GM23338 (cell line): ENCODE measurements around the gene BEND7. TPM values are rescaled to one million over a fixed set of nuclear protein-coding genes. Genes with fewer than 3 reads are reported as not detected.
A peak's percentile ranks its signal among the peaks of the same experiment; 100 is the strongest.

Experiments used
- ATAC-seq: fragments of 200-7000 bp; cut with Tn5 transposase; 3 replicates; pipeline ENCODE4 v1.9.1; 2020
- DNase-seq: peaks from one replicate; pipeline ENCODE4 v3.0.0-alpha.2; 2015; ENCODE audit warnings: low spot score
- H2AFZ ChIP-seq: fragments of 200-600 bp; sonication (generic); 2 replicates; pipeline ENCODE4 v1.8.0; 2016; ENCODE audit warnings: antibody characterized with exemption, mild to moderate bottlenecking, moderate library complexity
- H3F3A ChIP-seq: fragments of 200-600 bp; sonication (generic); replicated peaks from 2 replicates; pipeline ENCODE4 v1.8.0; 2017; ENCODE audit warnings: antibody characterized with exemption, mixed run types, low read depth
- H3K27ac ChIP-seq: fragments of 200-600 bp; sonication (generic); 2 replicates; pipeline ENCODE4 v1.6.1; 2016; ENCODE audit warnings: low read depth
- H3K27me3 ChIP-seq: fragments of 200-600 bp; sonication (generic); 2 replicates; pipeline ENCODE4 v1.8.0; 2016; ENCODE audit warnings: mild to moderate bottlenecking, mixed run types, moderate library complexity; ENCODE audit not compliant: insufficient read depth
- H3K36me3 ChIP-seq: fragments of 200-600 bp; sonication (generic); 2 replicates; pipeline ENCODE4 v1.8.0; 2016; ENCODE audit warnings: mild to moderate bottlenecking; ENCODE audit not compliant: insufficient read depth
- H3K4me1 ChIP-seq: fragments of 200-600 bp; sonication (generic); 2 replicates; pipeline ENCODE4 v1.8.0; 2016; ENCODE audit warnings: mild to moderate bottlenecking, moderate library complexity; ENCODE audit not compliant: insufficient read depth
- H3K4me2 ChIP-seq: fragments of 200-600 bp; sonication (generic); 2 replicates; pipeline ENCODE4 v1.7.1; 2017; ENCODE audit warnings: mixed run types
- H3K4me3 ChIP-seq: fragments of 200-600 bp; sonication (generic); 2 replicates; pipeline ENCODE4 v1.6.1; 2016; ENCODE audit warnings: mixed run types
- H3K79me2 ChIP-seq: fragments of 200-600 bp; sonication (generic); replicated peaks from 2 replicates; pipeline ENCODE4 v1.8.0; 2017; ENCODE audit warnings: mild to moderate bottlenecking; ENCODE audit not compliant: insufficient read depth
- H3K9me2 ChIP-seq: fragments of 200-600 bp; sonication (generic); 2 replicates; pipeline ENCODE4 v1.8.0; 2017; ENCODE audit not compliant: insufficient read depth
- H4K20me1 ChIP-seq: fragments of 200-600 bp; sonication (generic); replicated peaks from 2 replicates; pipeline ENCODE4 v1.8.0; 2017; ENCODE audit warnings: mild to moderate bottlenecking; ENCODE audit not compliant: insufficient read depth
- H3K27ac Mint-ChIP-seq: 2 replicates; pipeline ENCODE4 v1.8.0; 2020; ENCODE audit warnings: inconsistent platforms, mild to moderate bottlenecking, moderate library complexity, mixed read lengths
- H3K27me3 Mint-ChIP-seq: 3 replicates; pipeline ENCODE4 v1.8.0; 2022; ENCODE audit warnings: low read depth, mild to moderate bottlenecking, moderate library complexity, mixed read lengths, inconsistent platforms; ENCODE audit not compliant: insufficient read depth, poor library complexity
- H3K36me3 Mint-ChIP-seq: 3 replicates; pipeline ENCODE4 v1.8.0; 2021; ENCODE audit warnings: low read depth, mild to moderate bottlenecking, inconsistent platforms, moderate library complexity, mixed read lengths
- H3K4me1 Mint-ChIP-seq: 3 replicates; pipeline ENCODE4 v1.8.0; 2020; ENCODE audit warnings: mild to moderate bottlenecking, inconsistent platforms, mixed read lengths
- H3K4me3 Mint-ChIP-seq: 3 replicates; pipeline ENCODE4 v1.8.0; 2021; ENCODE audit warnings: moderate library complexity, mild to moderate bottlenecking, inconsistent platforms, mixed read lengths
- H3K9me3 Mint-ChIP-seq: 3 replicates; pipeline ENCODE4 v1.8.0; 2020; ENCODE audit warnings: moderate library complexity, mild to moderate bottlenecking, inconsistent platforms, mixed read lengths
- EZH2 ChIP-seq: fragments of 200-600 bp; sonication (generic); IDR thresholded peaks from one replicate; pipeline ENCODE4 v1.8.0; 2017; ENCODE audit warnings: antibody characterized with exemption, mild to moderate bottlenecking, low read depth; ENCODE audit not compliant: unreplicated experiment
- EZH2phosphoT487 ChIP-seq: fragments of 200-600 bp; sonication (generic); IDR thresholded peaks from one replicate; pipeline ENCODE4 v1.8.1; 2018; ENCODE audit warnings: antibody characterized with exemption; ENCODE audit not compliant: unreplicated experiment
- JUNB ChIP-seq: IDR thresholded peaks from one replicate; pipeline ENCODE4 v1.6.1; 2016; ENCODE audit warnings: antibody characterized with exemption; ENCODE audit not compliant: unreplicated experiment
- polyA plus RNA-seq: library from polyadenylated mRNA; unstranded; fragments of >200 nt; fragmentation: Nextera tagmentation; extraction: Ambion mirVana; gene quantifications from 2 replicates; pipeline ENCODE4 v1.2.1, GENCODE V29; 2016
- total RNA-seq: library from RNA; depleted of rRNA; stranded (reverse); fragments of >200 nt; shearing (Covaris generic); gene quantifications from 2 replicates; pipeline ENCODE4 v1.2.3, GENCODE V29; 2014
- TF ChIP-seq, protein P1 (sequence below), 2 experiments: fragments of 200-600 bp in 1 of 2; sonication (generic) in 1 of 2; conservative IDR thresholded peaks; 2 replicates each; pipeline versions ENCODE4 v1.5.1 to v1.6.1; 2016 to 2017; ENCODE audit warnings: antibody characterized with exemption in 2 of 2, low read depth in 2 of 2, mild to moderate bottlenecking in 2 of 2, moderate library complexity in 1 of 2
- TF ChIP-seq, protein P2 (sequence below): IDR thresholded peaks from one replicate; pipeline ENCODE4 v1.6.1; 2018; ENCODE audit warnings: antibody characterized with exemption; ENCODE audit not compliant: unreplicated experiment
- TF ChIP-seq, protein P3 (sequence below): fragments of 250-450 bp; sonication (Bioruptor Pico); IDR thresholded peaks from 2 replicates; pipeline ENCODE4 v1.5.0; 2020; ENCODE audit warnings: mild to moderate bottlenecking, moderate library complexity

BEND7 gene
- total and polyA plus RNA-seq, 2 experiments from 2014 or later = 3.1 to 9.6 TPM

DNA sequence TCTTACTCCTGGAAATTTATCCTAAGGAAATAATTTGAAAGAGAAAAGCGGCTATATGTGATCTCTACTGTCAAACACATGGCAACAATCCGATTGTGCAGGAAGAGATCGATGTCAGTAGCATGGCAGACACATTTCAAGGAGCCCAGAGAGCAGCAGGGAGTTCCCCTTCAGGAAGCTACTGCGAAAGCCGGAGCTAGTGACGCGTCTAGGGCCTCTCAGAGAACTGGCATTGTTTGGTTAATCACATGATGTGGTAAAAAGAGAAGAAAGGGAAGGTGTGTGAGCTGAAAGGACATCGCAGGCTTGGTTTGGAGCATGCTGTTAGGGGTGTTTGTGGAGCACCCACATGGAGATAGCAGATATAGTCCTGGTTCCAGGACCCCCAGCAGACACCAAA lies 74.9 kb downstream of the BEND7 start:
- no peak overlapping the region for H3K27ac ChIP-seq
- Mint-ChIP-seq H3K27me3 (peaks cover 12% of the 10 kb centered on the region), H3K9me3 (no peaks in the 10 kb centered on the region), H3K4me3 (no peak overlapping the region), H3K27ac (no peak overlapping the region; the same call in 1 of the 2 replicates), H3K36me3 (no peaks in the 10 kb centered on the region), H3K4me1 (peaks cover 7% of the 10 kb centered on the region)
- H2AFZ ChIP-seq = no peak overlapping the region
- no peaks in the 10 kb centered on the region for H3F3A ChIP-seq
- no peaks in the 10 kb centered on the region for H3K79me2 ChIP-seq
- H3K36me3 ChIP-seq = no peaks in the 10 kb centered on the region
- no peak overlapping the region for H3K4me3 ChIP-seq
- H3K4me1 ChIP-seq = no peaks in the 10 kb centered on the region
- no peaks in the 10 kb centered on the region for H4K20me1 ChIP-seq
- TF ChIP-seq, protein P1, sequence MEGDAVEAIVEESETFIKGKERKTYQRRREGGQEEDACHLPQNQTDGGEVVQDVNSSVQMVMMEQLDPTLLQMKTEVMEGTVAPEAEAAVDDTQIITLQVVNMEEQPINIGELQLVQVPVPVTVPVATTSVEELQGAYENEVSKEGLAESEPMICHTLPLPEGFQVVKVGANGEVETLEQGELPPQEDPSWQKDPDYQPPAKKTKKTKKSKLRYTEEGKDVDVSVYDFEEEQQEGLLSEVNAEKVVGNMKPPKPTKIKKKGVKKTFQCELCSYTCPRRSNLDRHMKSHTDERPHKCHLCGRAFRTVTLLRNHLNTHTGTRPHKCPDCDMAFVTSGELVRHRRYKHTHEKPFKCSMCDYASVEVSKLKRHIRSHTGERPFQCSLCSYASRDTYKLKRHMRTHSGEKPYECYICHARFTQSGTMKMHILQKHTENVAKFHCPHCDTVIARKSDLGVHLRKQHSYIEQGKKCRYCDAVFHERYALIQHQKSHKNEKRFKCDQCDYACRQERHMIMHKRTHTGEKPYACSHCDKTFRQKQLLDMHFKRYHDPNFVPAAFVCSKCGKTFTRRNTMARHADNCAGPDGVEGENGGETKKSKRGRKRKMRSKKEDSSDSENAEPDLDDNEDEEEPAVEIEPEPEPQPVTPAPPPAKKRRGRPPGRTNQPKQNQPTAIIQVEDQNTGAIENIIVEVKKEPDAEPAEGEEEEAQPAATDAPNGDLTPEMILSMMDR (conservative IDR thresholded peaks at IDR 0.05; ENCODE audit: low read depth in 2 of 2) = no peak
- no peak for TF ChIP-seq EZH2
- TF ChIP-seq EZH2phosphoT487 = no peak
- TF ChIP-seq, protein P2, sequence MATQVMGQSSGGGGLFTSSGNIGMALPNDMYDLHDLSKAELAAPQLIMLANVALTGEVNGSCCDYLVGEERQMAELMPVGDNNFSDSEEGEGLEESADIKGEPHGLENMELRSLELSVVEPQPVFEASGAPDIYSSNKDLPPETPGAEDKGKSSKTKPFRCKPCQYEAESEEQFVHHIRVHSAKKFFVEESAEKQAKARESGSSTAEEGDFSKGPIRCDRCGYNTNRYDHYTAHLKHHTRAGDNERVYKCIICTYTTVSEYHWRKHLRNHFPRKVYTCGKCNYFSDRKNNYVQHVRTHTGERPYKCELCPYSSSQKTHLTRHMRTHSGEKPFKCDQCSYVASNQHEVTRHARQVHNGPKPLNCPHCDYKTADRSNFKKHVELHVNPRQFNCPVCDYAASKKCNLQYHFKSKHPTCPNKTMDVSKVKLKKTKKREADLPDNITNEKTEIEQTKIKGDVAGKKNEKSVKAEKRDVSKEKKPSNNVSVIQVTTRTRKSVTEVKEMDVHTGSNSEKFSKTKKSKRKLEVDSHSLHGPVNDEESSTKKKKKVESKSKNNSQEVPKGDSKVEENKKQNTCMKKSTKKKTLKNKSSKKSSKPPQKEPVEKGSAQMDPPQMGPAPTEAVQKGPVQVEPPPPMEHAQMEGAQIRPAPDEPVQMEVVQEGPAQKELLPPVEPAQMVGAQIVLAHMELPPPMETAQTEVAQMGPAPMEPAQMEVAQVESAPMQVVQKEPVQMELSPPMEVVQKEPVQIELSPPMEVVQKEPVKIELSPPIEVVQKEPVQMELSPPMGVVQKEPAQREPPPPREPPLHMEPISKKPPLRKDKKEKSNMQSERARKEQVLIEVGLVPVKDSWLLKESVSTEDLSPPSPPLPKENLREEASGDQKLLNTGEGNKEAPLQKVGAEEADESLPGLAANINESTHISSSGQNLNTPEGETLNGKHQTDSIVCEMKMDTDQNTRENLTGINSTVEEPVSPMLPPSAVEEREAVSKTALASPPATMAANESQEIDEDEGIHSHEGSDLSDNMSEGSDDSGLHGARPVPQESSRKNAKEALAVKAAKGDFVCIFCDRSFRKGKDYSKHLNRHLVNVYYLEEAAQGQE = no peak
- TF ChIP-seq JUNB = no peak
- TF ChIP-seq, protein P3, sequence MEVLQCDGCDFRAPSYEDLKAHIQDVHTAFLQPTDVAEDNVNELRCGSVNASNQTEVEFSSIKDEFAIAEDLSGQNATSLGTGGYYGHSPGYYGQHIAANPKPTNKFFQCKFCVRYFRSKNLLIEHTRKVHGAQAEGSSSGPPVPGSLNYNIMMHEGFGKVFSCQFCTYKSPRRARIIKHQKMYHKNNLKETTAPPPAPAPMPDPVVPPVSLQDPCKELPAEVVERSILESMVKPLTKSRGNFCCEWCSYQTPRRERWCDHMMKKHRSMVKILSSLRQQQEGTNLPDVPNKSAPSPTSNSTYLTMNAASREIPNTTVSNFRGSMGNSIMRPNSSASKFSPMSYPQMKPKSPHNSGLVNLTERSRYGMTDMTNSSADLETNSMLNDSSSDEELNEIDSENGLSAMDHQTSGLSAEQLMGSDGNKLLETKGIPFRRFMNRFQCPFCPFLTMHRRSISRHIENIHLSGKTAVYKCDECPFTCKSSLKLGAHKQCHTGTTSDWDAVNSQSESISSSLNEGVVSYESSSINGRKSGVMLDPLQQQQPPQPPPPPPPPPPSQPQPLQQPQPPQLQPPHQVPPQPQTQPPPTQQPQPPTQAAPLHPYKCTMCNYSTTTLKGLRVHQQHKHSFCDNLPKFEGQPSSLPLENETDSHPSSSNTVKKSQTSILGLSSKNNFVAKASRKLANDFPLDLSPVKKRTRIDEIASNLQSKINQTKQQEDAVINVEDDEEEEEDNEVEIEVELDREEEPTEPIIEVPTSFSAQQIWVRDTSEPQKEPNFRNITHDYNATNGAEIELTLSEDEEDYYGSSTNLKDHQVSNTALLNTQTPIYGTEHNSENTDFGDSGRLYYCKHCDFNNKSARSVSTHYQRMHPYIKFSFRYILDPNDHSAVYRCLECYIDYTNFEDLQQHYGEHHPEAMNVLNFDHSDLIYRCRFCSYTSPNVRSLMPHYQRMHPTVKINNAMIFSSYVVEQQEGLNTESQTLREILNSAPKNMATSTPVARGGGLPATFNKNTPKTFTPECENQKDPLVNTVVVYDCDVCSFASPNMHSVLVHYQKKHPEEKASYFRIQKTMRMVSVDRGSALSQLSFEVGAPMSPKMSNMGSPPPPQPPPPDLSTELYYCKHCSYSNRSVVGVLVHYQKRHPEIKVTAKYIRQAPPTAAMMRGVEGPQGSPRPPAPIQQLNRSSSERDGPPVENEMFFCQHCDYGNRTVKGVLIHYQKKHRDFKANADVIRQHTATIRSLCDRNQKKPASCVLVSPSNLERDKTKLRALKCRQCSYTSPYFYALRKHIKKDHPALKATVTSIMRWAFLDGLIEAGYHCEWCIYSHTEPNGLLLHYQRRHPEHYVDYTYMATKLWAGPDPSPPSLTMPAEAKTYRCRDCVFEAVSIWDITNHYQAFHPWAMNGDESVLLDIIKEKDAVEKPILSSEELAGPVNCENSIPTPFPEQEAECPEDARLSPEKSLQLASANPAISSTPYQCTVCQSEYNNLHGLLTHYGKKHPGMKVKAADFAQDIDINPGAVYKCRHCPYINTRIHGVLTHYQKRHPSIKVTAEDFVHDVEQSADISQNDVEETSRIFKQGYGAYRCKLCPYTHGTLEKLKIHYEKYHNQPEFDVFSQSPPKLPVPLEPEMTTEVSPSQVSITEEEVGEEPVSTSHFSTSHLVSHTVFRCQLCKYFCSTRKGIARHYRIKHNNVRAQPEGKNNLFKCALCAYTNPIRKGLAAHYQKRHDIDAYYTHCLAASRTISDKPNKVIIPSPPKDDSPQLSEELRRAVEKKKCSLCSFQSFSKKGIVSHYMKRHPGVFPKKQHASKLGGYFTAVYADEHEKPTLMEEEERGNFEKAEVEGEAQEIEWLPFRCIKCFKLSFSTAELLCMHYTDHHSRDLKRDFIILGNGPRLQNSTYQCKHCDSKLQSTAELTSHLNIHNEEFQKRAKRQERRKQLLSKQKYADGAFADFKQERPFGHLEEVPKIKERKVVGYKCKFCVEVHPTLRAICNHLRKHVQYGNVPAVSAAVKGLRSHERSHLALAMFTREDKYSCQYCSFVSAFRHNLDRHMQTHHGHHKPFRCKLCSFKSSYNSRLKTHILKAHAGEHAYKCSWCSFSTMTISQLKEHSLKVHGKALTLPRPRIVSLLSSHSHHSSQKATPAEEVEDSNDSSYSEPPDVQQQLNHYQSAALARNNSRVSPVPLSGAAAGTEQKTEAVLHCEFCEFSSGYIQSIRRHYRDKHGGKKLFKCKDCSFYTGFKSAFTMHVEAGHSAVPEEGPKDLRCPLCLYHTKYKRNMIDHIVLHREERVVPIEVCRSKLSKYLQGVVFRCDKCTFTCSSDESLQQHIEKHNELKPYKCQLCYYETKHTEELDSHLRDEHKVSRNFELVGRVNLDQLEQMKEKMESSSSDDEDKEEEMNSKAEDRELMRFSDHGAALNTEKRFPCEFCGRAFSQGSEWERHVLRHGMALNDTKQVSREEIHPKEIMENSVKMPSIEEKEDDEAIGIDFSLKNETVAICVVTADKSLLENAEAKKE (CRISPR knock-in tag) = no peak
- ATAC-seq (peak; percentile 74), DNase-seq (peak; percentile 41)
- H3K4me2 ChIP-seq = no peak overlapping the region
- H3K27me3 ChIP-seq = no peaks in the 10 kb centered on the region
- no peaks in the 10 kb centered on the region for H3K9me2 ChIP-seq
